Astrocyte of the spinal cord (primary cell): ENCODE measurements around the gene CD1C.
"Not testable (repeated sequence)": the region's sequence is repeated elsewhere in the genome, so short reads cannot be mapped to it uniquely, and the experiment has no call there.

ENCODE experiments used
- DNase-seq: peaks from one replicate; pipeline ENCODE4 v3.0.0; 2011; ENCODE audit warnings: low read depth, low spot score
- H3K4me3 ChIP-seq: 2 replicates; pipeline ENCODE4 v1.5.1; 2011; ENCODE audit warnings: low read depth, mild to moderate bottlenecking, low read length, moderate library complexity
- CTCF ChIP-seq: IDR thresholded peaks from 2 replicates; pipeline ENCODE4 v1.5.1; 2012; ENCODE audit warnings: low read depth, mild to moderate bottlenecking, low read length, inconsistent platforms
- in situ Hi-C: cut with HindIII; loops from 2 replicates; pipeline ENCODE4 v1.10.0; 2017; ENCODE audit warnings: low sequenced_read_pairs

CD1C gene

GRCh38 chr1:158331481-158332150, 41.9 kb downstream of the CD1C start, which contains the start of gene CD1B:
CD1B (minus strand) TSS chr1:158331531; CDS start chr1:158331423, 108 bp downstream.
- H3K4me3 ChIP-seq: no peak within 1 kb of the TSS
- TF ChIP-seq CTCF: no peak
- in situ Hi-C loops: no loop called here
- DNase-seq: no peak

GRCh38 chr1:158333405-158334155, 43.9 kb downstream of the CD1C start:
- DNase-seq: no peak
- no peak overlapping the region for H3K4me3 ChIP-seq
- in situ Hi-C loops: no loop called here
- no peak for TF ChIP-seq CTCF

DNA sequence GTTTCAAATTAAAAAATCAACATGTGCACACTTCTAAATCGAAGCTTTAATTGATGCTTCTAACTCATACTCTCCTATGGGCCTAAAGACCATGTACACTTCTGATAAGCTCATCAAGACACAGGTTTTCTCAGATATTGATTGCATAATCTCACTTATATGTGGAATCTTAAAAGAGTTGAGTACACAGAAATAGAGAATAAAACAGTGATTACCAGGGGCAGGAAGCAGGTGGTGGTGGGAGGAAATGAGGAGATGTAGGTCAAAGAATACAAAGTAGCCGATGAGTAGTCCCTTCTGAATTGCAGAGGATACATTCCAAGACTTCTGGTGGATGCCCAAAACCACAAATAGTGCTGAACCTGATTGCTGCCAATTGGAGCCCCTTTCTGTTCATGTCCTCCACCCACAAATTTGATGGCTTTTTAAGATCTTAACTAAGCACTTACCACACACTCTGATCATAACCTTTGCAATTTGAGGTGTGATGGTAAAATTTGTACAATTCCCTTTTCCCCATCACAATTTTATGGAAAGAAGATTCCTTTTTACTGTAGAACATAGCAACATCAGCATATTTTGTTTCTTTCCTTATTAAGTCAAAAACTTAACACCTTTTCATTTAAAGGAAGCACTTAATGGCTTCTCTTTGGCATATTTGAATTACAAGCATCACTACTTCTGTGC, 44.9 kb downstream of the CD1C start:
- no peak for TF ChIP-seq CTCF
- DNase-seq: no peak
- H3K4me3 ChIP-seq: no peak overlapping the region
- in situ Hi-C loops: no loop called here

DNA sequence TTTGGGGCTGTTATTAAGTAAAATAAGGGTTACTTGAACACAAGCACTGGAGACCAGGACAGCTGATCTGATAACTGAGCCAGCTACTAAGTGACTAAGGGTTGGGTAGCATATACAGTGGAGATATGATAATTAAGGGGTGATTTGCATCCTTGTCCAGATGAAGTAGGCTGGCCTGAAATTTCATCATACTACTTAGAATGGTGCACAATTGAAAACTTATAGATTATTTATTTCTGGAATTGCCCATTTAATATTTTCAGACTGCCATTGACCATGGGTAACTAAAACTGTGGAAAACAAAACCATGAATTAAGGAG, 45.5 kb downstream of the CD1C start:
- no peak overlapping the region for H3K4me3 ChIP-seq
- no peak for TF ChIP-seq CTCF
- in situ Hi-C loops: no loop called here
- no peak for DNase-seq

DNA sequence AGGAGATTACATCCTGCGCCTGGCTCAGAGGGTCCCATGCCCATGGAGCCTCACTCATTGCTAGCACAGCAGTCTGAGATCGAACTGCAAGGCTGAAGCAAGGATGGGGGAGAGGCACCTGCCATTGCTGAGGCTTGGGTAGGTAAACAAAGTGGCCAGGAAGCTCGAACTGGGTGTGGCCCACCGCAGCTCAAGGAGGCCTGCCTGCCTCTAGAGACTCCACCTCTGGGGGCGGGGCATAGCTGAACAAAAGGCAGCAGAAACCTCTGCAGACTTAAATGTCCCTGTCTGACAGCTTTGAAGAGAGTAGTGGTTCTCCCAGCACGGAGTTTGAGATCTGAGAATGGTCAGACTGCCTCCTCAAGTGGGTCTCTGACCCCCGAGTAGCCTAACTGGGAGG, 46.7 kb downstream of the CD1C start:
- DNase-seq, in situ Hi-C loops, H3K4me3 ChIP-seq: not testable (repeated sequence)
